GM10266 (cell line): Measurements from ENCODE around the gene ECE1.

Source experiments
- DNase-seq: peaks from one replicate; pipeline ENCODE4 v3.0.0; 2012; ENCODE audit errors: extremely low spot score
- CTCF ChIP-seq: IDR thresholded peaks from 2 replicates; pipeline ENCODE4 v1.5.1; 2012; ENCODE audit warnings: mild to moderate bottlenecking, low read depth; ENCODE audit not compliant: control insufficient read depth, insufficient read depth; ENCODE audit errors: missing control alignments

Gene ECE1

GRCh38 chr1:21280482-21280881, 9.8 kb downstream of the ECE1 start:
- DNase-seq, result no peak
- TF ChIP-seq CTCF, result no peak

GRCh38 chr1:21280011-21280471, 10.2 kb downstream of the ECE1 start:
- no peak for DNase-seq
- no peak for TF ChIP-seq CTCF

- TF ChIP-seq CTCF, result no peak
- no peak for DNase-seq
Measured at GRCh38 chr1:21278860-21279845, 11.1 kb downstream of the ECE1 start.

- no peak for DNase-seq
- TF ChIP-seq CTCF, result no peak
Measured at GRCh38 chr1:21278208-21278859, 11.9 kb downstream of the ECE1 start.

GRCh38 chr1:21277180-21277579, 13.1 kb downstream of the ECE1 start:
- no peak for DNase-seq
- TF ChIP-seq CTCF, result no peak

- TF ChIP-seq CTCF, result no peak
- no peak for DNase-seq
Measured at GRCh38 chr1:21272540-21272939, 17.7 kb downstream of the ECE1 start.

GRCh38 chr1:21271550-21271949, 18.7 kb downstream of the ECE1 start:
- TF ChIP-seq CTCF, result no peak
- DNase-seq, result no peak
